HG02610 (cell line): ENCODE results near the gene ITPKB.
A peak's percentile ranks its signal among the peaks of the same experiment; 100 is the strongest.
"Not testable (repeated sequence)": the region's sequence is repeated elsewhere in the genome, so short reads cannot be mapped to it uniquely, and the experiment has no call there.

Experiments used
- ATAC-seq: cut with Tn5 transposase; IDR thresholded peaks from one replicate; pipeline ENCODE4 v1.9.1; 2021; ENCODE audit warnings: mild to moderate bottlenecking, moderate library complexity; ENCODE audit not compliant: unreplicated experiment

The ITPKB gene

GRCh38 chr1:226732856-226733291 lies 6.2 kb downstream of the ITPKB start:
- no peak for ATAC-seq

DNA sequence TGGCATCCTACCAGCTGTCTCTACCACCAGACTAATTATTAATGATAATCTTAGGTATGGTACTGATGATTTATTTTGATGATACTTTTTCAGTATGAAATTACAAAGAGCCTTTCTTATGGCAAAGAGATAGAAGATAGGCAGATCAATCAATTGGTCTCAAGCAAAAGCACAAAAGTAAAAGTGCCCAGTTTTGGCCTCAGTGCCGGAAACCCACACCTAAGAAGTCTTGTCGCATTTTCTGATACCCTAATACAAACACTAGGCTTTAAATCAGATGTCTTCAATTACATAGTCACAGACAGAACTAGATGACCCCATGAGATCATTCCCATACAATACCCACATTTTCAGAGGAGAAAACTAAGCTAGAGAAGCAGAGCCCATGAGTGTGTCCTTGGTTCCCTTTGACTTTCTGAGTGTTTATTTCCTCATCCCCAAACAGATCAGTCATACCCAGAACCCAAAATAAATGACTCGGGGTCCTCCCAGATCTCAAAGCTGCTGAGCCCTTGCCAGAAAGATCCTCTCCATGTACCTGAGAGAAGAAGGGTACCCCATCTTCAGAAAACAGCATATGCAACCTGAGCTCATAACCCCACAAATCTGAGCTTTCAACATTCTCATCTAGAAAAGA lies 7.7 kb downstream of the ITPKB start:
- ATAC-seq, result peak; percentile 31

GRCh38 chr1:226730836-226731235 lies 8.2 kb downstream of the ITPKB start:
- ATAC-seq, result no peak

DNA sequence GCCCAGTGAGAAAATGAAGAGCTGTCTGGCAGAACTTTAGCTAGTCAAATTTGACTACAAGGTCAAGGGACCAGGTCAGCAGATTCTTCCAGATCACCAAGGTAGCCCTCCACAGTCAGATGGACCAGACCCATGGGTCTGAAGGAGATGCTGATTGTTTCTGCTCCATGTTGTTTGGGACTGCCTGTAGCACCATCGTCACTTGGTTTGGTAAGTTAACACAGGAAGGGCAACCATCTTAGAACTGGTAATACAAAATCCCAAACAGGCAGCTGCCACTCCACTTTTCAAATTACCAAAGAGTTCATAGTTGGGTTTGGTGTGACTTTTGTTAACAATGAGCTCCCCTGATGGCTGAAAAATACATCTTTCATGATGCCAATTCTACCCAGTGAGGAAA lies 9.0 kb downstream of the ITPKB start:
- ATAC-seq, result no peak

DNA sequence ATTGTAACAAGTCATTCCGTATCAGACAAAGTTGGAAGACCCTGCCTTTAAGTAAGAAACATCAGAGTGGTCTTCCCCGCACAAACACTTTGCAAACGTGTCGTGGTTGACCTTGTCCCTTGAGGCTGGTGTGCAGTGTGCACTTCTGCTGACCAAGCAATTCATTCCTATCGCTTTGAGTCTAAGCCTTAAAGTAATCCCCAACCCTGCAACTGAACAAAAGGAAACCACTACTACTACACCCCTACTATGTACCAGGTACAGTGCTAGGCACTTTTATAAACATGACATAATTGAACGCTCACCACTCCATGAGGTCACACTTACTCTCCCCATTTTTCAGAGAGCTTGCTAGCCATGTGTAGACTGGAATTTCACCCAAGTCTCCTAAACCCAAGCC lies 10.6 kb downstream of the ITPKB start:
- no peak for ATAC-seq

GRCh38 chr1:226725897-226726267 lies 13.2 kb downstream of the ITPKB start:
- no peak for ATAC-seq

- ATAC-seq, result peak; percentile 6
Measured at GRCh38 chr1:226723657-226724532, 15.2 kb downstream of the ITPKB start.

- no peak for ATAC-seq
Measured at GRCh38 chr1:226722901-226723656, 16.0 kb downstream of the ITPKB start.

GRCh38 chr1:226722240-226722900 lies 16.7 kb downstream of the ITPKB start:
- ATAC-seq, result no peak

- not testable (repeated sequence) for ATAC-seq
Measured at GRCh38 chr1:226720574-226720973, 18.5 kb downstream of the ITPKB start.

DNA sequence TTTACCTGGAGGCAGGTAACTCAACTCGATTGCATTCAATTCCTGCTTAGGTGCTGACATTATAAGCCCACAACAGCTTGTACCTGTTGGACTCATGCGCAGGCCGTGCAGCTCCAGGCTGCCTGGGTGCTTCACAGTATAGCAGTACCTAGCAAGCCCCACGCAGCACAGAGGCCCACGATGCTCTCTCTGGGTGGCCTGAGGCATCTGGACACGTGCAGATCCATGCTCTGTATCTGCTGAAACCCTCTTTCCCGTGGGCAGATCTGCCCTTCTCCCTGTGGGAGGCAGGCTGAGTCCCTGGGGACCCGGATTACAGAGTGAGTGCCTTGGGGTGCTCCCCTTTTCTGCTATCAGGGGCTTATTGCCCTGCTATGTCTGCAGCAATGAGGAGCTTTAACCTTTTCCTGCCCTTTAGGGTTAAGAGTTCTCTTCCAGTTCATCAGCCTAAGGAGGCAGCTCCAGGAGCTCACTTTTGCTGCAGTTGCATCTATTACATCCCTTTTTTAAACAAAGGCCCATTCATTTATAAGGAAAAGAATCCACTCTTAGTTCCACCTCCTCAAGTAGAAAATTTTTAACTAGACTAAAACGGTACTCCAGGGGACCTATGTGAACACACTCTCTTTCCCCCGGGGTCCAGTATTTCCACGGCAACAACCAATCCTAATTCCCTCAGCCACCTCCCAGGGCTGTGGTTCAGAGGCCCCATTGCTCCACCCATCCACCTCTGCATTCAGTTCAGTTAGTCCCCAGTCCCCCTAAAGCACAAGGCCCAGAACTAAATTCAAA lies 19.3 kb downstream of the ITPKB start:
- no peak for ATAC-seq

DNA sequence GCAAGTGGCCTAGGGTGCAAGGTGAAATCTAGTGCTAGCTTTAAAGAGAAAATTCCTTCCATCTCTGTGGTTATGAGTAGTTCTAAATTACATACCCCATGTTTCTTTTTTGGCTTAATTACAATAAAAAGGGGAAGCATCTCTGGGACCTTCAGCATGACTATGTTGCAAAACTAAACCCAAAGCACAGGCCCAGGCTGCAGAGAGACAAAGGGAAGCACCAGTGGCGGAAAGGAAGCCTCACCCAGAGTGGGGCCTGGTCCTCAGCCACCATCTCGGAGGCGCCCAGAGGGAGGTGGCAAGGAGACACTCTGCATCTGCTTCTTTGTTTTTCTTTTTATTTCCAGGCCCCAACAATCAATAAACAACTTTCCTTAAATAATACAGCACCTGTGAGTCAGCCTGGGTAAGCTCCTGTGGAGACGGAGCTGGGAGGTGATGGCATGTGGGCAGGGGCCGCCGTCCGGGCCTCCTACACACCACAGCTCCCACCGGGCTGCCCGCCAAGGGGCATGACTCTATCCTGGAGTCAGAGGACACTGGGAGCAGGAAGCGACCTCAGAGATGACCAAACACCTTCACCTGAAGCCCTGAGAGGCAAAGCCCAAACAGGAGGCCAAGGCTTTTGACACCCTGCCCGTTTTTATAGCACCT lies 21.7 kb downstream of the ITPKB start:
- ATAC-seq, result no peak

- no peak for ATAC-seq
Measured at GRCh38 chr1:226716577-226716976, 22.5 kb downstream of the ITPKB start.

- ATAC-seq, result no peak
Measured at GRCh38 chr1:226714148-226714547, 24.9 kb downstream of the ITPKB start.

DNA sequence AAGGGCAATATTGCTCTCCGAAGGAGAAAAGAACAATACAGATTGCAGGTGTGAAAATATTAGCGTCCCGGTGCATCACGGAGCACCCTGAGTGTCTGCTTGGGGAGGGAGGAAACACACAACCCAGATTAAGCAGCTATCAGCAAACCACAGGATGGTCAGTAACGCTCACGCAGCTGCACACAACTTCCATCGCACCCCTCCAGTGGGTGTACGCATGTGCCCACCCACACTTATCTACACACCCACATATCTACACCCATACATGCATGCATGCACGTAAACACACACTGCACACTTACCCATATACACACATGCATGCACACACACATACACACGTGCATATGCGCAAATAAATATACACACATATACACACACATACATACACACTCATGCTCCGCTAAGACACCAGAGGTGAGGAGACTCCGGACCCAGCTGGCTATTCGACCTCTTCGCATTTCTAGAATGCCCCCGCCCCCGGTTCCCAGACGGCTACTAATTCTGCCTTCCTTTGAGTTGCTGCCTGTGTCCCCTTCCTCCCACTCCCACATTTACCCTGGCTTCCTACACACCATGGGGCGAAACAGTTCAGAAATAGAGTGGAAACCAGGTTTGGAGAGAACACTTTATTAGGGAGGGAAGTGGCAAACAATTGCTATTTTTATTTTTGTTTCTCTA lies 26.2 kb downstream of the ITPKB start:
- no peak for ATAC-seq

- peak; percentile 80 for ATAC-seq
Measured at GRCh38 chr1:226711976-226712741, 26.9 kb downstream of the ITPKB start.

DNA sequence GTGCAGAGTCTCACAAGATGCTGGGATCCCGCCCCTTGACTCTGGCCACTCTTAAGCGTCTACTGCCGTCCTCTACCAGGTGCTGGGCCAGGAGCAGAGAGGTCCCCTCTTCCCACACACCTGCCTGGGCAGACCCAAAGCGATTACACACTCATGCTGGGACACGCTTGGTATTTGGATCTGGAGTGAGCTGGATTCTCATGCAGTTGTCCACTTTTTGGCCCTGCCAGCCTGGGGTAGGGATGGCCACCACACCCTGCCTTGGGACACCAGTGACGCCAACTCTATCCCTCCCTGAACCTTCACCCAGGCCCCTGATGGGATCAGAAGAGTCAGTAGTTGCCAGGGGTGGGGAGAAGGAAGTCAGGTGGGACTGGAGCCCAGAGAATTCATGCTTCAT lies 28.6 kb downstream of the ITPKB start:
- ATAC-seq, result no peak

- no peak for ATAC-seq
Measured at GRCh38 chr1:226709953-226710352, 29.1 kb downstream of the ITPKB start.
